HG02588 (cell line): ENCODE results near the gene TMEM117.
A peak's percentile ranks its signal among the peaks of the same experiment; 100 is the strongest.
"Not testable (repeated sequence)": the region's sequence is repeated elsewhere in the genome, so short reads cannot be mapped to it uniquely, and the experiment has no call there.

ENCODE experiments used
- ATAC-seq: cut with Tn5 transposase; IDR thresholded peaks from one replicate; pipeline ENCODE4 v1.9.1; 2021; ENCODE audit warnings: mild to moderate bottlenecking, moderate library complexity; ENCODE audit not compliant: unreplicated experiment

Gene TMEM117

GRCh38 chr12:44017216-44017615 lies 181.3 kb downstream of the TMEM117 start:
- ATAC-seq = no peak

- ATAC-seq = no peak
Observed at GRCh38 chr12:44019118-44019517, 183.2 kb downstream of the TMEM117 start.

- ATAC-seq = no peak
Observed at GRCh38 chr12:44020555-44020954, 184.7 kb downstream of the TMEM117 start.

- peak; percentile 90 for ATAC-seq
Observed at GRCh38 chr12:44021471-44021971, 185.6 kb downstream of the TMEM117 start.

- ATAC-seq = no peak
Observed at GRCh38 chr12:44025499-44025898, 189.6 kb downstream of the TMEM117 start.

DNA sequence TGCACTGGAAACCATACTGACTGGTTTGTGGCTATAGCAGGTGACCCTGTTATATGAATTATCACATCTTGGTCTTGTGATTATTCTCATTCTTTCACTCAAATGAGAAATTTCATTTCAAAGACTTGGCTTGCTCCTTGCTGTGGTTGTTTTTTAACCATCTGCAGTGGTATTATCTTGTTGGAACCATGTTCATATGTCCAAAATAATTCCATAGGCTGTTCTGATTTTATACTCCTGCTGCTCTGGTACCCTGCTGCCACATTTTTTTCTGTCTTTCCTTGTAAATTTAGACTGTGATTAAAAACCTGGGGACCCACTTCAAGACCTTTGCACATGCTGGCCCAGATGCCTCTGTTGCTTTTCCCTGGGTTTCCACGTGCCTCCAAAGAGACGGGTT lies 190.2 kb downstream of the TMEM117 start:
- ATAC-seq = no peak

GRCh38 chr12:44026926-44027325 lies 191.0 kb downstream of the TMEM117 start:
- ATAC-seq = not testable (repeated sequence)

GRCh38 chr12:44029194-44029593 lies 193.3 kb downstream of the TMEM117 start:
- ATAC-seq = no peak

DNA sequence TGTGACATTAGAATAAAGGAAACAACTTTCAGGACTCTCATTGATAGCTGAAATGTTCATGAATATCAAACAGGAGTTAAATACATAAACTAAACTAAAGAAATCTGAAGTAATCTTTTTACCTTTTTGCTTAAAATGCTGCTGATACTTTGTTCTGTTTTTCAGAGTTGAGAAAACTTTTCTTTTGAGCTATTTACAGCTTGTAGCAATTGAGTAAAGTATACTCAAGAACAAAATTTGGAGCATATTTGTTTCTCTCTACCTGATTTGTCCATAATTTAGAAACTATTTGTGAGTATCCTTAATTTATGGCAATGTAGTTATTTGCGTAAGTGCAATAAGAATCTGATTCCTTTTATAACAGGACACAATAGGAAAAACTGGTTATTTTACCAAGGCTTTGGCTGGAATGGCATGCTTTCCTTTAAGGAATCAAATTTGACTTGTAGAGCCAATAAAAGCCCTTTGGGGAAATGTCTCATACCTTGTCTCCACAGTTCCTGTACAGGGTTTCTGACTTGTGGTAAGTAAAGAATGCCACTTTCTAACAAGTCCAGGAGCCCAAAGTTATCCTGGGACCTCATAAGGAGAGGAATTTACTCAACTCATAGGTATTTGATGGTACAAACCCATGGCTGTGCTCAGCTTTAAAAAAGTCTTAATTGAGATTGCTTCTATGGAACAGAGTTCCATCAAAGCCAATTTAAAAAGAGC lies 195.7 kb downstream of the TMEM117 start:
- ATAC-seq = no peak

GRCh38 chr12:44034906-44035305 lies 199.0 kb downstream of the TMEM117 start:
- no peak for ATAC-seq

DNA sequence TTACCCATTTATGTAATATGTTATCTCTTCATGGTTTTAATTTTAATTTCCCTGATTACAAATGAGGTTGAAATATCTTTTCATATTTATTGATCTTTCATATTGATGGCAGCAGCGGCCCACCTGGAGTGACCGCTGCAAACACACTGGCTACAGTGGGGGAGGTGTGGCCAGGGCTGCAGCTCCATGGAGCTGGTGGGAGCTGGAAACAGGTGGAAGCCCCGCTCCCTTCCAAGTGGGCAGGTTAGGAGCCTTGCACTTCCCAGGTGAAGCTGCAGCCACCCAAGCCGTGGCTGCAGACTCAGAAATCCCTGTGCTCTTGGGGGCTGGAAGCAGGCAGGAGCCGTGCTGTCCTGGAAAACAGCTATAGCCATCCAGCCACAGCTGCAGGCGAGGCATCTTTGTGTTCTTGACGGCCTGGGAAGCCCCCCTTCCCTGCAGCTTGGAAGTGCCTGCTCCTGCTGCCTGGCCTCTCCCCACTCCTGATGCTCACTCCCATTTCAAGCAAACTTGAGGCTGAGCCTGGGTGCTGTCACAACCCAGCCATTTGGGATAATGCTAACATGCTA lies 201.1 kb downstream of the TMEM117 start:
- no peak for ATAC-seq

DNA sequence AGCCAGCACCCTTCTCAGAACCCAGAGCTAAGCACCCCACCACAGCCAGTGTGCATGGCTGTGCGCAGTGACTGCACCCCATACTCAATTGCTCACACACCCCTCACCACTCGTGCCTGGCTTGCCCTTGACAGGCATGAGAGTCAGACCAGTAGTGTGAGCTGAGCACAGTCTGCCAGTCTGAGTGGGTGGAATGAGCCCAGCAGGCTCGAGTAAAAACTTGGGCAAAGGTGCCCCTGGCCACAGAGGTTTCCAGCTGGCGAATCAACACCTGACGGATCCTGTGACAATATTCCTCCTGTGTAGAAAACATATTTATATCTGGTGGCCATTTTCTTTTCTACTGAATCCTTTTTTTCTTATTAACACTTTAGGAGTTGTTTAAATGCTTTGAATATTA lies 202.5 kb downstream of the TMEM117 start:
- ATAC-seq = no peak

DNA sequence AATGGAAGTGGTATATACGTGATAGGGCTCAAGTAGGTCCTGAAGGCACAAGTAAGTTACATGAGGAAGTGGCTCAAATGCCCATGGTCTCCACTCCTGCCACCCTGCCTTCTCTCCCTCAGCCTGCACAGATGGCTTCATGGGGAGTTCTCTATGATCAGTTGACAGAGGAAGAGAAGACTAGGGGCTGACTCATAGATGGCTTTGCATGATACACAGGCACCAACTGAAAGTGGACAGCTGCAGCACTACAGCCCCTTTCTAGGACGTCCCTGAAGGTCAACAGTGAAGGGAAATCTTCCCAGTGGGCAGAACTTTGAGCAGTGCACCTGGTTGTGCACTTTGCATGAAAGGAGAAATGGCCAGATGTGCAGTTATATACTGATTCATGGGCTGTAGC lies 208.6 kb downstream of the TMEM117 start:
- not testable (repeated sequence) for ATAC-seq

- ATAC-seq = no peak
Observed at GRCh38 chr12:44046732-44047417, 211.0 kb downstream of the TMEM117 start.

DNA sequence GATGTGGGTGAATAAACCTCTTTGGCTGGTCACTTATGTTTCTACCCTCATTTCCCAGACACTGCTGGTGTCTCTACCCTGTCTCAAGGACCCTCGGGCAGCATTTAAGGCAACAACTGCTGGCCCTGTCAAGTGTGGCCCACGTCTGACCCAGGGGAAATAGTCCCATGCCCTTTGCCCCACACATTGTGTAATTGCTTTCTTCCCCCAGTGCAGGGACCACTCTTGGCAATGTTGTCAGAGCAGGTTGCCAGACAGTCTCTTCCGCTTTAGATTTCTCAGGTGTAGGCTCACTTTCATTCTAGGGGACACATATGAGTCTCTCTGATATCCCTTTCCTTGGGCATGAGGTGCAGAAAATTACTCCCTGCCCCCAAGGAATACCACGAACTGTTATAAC lies 216.7 kb downstream of the TMEM117 start:
- no peak for ATAC-seq

DNA sequence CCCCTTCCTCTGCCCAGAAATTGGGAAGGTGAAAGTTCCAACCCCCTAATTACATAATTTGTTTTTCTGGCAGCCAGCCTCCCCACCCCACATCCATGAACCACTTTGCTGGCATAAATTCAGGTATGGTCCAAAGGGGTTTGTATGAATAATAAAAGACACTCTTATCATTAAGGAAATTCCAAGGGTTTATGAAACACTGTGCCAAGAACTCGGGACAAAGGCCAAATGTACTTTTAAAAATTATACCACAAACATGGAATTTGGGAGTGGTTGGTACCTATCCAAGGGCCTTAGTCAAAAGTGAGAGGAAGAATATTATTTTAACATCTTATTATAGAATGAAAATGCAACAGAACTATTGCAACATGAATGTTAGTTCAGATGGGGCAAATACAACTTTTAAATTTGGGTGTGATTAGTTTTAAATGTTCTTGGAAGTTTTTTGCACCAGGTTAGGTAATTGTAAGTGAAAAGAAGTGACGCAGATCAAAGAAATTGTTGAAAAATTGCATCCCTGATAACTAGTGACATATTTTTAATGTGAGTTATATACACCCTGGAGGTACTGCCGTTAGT lies 217.8 kb downstream of the TMEM117 start:
- no peak for ATAC-seq

GRCh38 chr12:44054281-44054680 lies 218.4 kb downstream of the TMEM117 start:
- no peak for ATAC-seq

DNA sequence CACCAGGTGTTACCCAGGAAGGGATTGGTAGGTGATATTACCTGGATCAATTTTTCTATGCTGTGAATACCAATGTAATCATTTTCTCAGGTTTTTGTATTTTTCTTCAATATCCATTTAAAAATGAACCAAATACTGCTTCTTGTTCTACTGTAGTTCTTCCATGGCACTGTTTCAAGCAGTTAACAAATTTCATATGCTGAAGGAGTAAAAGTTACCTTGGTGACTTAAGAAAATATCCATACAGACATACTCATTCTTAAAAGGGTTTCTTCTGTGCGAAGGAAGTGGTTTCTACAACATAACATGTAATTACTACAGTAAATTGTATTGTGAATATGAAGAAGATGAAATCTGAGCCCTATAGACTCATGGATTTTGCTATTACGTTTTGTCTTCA lies 222.5 kb downstream of the TMEM117 start:
- no peak for ATAC-seq

GRCh38 chr12:44059476-44059875 lies 223.6 kb downstream of the TMEM117 start:
- no peak for ATAC-seq

DNA sequence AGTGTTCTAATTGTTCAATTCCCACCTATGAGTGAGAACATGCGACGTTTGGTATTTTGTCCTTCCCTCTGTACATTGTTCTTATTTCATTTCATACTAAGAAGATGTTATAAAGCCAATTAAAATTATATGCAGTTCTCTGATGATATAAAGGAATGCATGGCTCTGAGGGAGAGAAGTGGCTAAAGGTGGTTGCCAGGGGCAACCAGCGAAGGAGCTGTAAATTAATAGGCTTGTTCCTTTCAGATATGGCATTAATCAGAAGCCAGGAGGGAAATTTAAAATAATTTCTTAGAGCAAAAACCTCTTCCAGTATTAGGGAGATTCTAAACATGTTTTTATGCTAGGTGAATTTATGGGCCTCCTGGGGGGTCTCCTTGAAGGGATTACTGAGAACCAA lies 227.8 kb downstream of the TMEM117 start:
- ATAC-seq = no peak

DNA sequence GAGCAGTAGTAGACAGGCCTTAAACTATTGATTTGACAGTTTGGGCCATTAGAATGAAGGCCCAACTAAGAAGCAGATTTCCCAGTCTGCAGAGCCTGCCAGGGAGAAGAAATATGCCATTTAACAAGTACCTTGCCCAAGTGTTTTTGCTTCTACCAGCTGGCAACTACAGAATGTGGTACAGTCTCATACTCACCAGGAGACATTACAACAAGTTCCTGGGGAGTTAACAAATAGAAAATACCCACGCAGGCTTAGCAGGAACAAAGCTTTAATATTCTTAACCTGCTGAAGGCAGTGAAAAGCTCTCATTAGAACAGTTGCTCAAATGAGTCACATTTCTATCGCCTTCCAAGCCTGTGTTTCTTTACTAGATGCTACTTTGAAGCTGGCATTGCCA lies 241.0 kb downstream of the TMEM117 start:
- no peak for ATAC-seq

- no peak for ATAC-seq
Observed at GRCh38 chr12:44077294-44077693, 241.4 kb downstream of the TMEM117 start.
